HepG2 (cell line): ENCODE results near the gene SNAI1. TPM values are rescaled to one million over a fixed set of nuclear protein-coding genes. Genes with fewer than 3 reads are reported as not detected.
A peak's percentile ranks its signal among the peaks of the same experiment; 100 is the strongest.

Experiments used
- CEBPB ChIP-seq: IDR thresholded peaks from 2 replicates; pipeline ENCODE4 v1.6.1; 2011; ENCODE audit warnings: low read depth, low read length, improper control_type of control experiment, borderline replicate concordance
- CERS6 ChIP-seq: sonication (generic); formaldehyde crosslinking; IDR thresholded peaks from 2 replicates; pipeline ENCODE4 v1.5.0; 2020; ENCODE audit warnings: missing genetic modification reagents
- CHD4 ChIP-seq: fragments of 200-600 bp; sonication (generic); IDR thresholded peaks from 2 replicates; pipeline ENCODE4 v1.7.0; 2017; ENCODE audit warnings: mild to moderate bottlenecking, low read length, borderline replicate concordance
- DZIP1 ChIP-seq: sonication (generic); formaldehyde crosslinking; IDR thresholded peaks from 2 replicates; pipeline ENCODE4 v1.5.0; 2020; ENCODE audit warnings: mild to moderate bottlenecking, missing genetic modification reagents
- ETV5 ChIP-seq: IDR thresholded peaks from 2 replicates; pipeline ENCODE4 v1.6.1; 2018; ENCODE audit warnings: missing biosample characterization, missing genetic modification reagents, inconsistent platforms, borderline replicate concordance
- GTF2F1 ChIP-seq: fragments of 150-350 bp; IDR thresholded peaks from 2 replicates; pipeline ENCODE4 v1.6.1; 2014; ENCODE audit warnings: low read length
- KDM6A ChIP-seq: IDR thresholded peaks from 2 replicates; pipeline ENCODE4 v1.6.1; 2016; ENCODE audit warnings: low read depth
- NR2C2 ChIP-seq: sonication (generic); formaldehyde crosslinking; IDR thresholded peaks from 2 replicates; pipeline ENCODE4 v1.4.0; 2020; ENCODE audit warnings: missing genetic modification reagents, mild to moderate bottlenecking, moderate library complexity, borderline replicate concordance
- PCBP1 ChIP-seq: fragments of 200-400 bp; formaldehyde crosslinking; IDR thresholded peaks from 2 replicates; pipeline ENCODE4 v1.6.1; 2017; ENCODE audit warnings: mild to moderate bottlenecking, low read depth, low read length, borderline replicate concordance
- RORA ChIP-seq: sonication (generic); formaldehyde crosslinking; IDR thresholded peaks from 2 replicates; pipeline ENCODE4 v1.5.0; 2020; ENCODE audit warnings: mild to moderate bottlenecking, missing genetic modification reagents, moderate library complexity
- SNRNP70 ChIP-seq: fragments of 200-400 bp; formaldehyde crosslinking; IDR thresholded peaks from 2 replicates; pipeline ENCODE4 v1.6.1; 2017; ENCODE audit warnings: mild to moderate bottlenecking, low read depth, low read length, moderate library complexity
- SOX5 ChIP-seq: IDR thresholded peaks from 2 replicates; pipeline ENCODE4 v1.6.1; 2016; ENCODE audit warnings: borderline replicate concordance
- SPEN ChIP-seq: sonication (generic); formaldehyde crosslinking; IDR thresholded peaks from 2 replicates; pipeline ENCODE4 v1.5.1; 2020; ENCODE audit warnings: low read depth, mild to moderate bottlenecking, missing genetic modification reagents
- U2AF1 ChIP-seq: fragments of 200-400 bp; formaldehyde crosslinking; optimal IDR thresholded peaks from 2 replicates; pipeline ENCODE3; 2017; ENCODE audit warnings: mild to moderate bottlenecking, low read depth, low read length
- ZBTB20 ChIP-seq: sonication (generic); formaldehyde crosslinking; IDR thresholded peaks from 2 replicates; pipeline ENCODE4 v1.8.1; 2023; ENCODE audit warnings: missing genetic modification reagents, low read depth, mild to moderate bottlenecking, borderline replicate concordance
- ZNF234 ChIP-seq: sonication (generic); formaldehyde crosslinking; conservative IDR thresholded peaks from 2 replicates; pipeline ENCODE4 v1.5.1; 2020; ENCODE audit warnings: mild to moderate bottlenecking, missing genetic modification reagents
- ZNF274 ChIP-seq: sonication (generic); formaldehyde crosslinking; IDR thresholded peaks from 2 replicates; pipeline ENCODE4 v1.5.1; 2020; ENCODE audit warnings: mild to moderate bottlenecking, missing genetic modification reagents
- ZNF275 ChIP-seq: sonication (generic); formaldehyde crosslinking; IDR thresholded peaks from 2 replicates; pipeline ENCODE4 v1.8.0; 2022; ENCODE audit warnings: missing genetic modification reagents, mild to moderate bottlenecking, inconsistent platforms, borderline replicate concordance
- ZNF432 ChIP-seq: sonication (generic); formaldehyde crosslinking; IDR thresholded peaks from 2 replicates; pipeline ENCODE4 v1.5.0; 2020; ENCODE audit warnings: missing genetic modification reagents, mild to moderate bottlenecking, borderline replicate concordance
- ZNF597 ChIP-seq: sonication (generic); formaldehyde crosslinking; IDR thresholded peaks from 2 replicates; pipeline ENCODE4 v1.5.0; 2020; ENCODE audit warnings: missing genetic modification reagents
- ZNF629 ChIP-seq: sonication (generic); formaldehyde crosslinking; conservative IDR thresholded peaks from 2 replicates; pipeline ENCODE4 v1.5.0; 2020; ENCODE audit warnings: missing genetic modification reagents
- ZXDC ChIP-seq: sonication (generic); formaldehyde crosslinking; IDR thresholded peaks from 2 replicates; pipeline ENCODE4 v1.5.0; 2020; ENCODE audit warnings: mild to moderate bottlenecking, missing genetic modification reagents
- polyA plus RNA-seq, 8 experiments: library from polyadenylated mRNA; depleted of rRNA in 3 of 8; stranded (reverse) in 7 of 8; unstranded in 1 of 8; fragments of >200 nt; fragmentation: Illumina TruSeq in 4 of 8; extraction: Trizol in 4 of 8; gene quantifications; 2 replicates each; pipeline versions ENCODE4 v1.2.1 to v1.2.3, GENCODE V29; 2011 to 2016; ENCODE audit warnings: low read depth in 4 of 8, missing spikeins in 1 of 8, mixed read lengths in 1 of 8; ENCODE audit not compliant: insufficient read depth in 1 of 8
- total RNA-seq, 5 experiments: library from RNA; depleted of rRNA; stranded (reverse); fragments of >200 nt; fragmentation: Illumina TruSeq; extraction: Trizol; gene quantifications; 2 replicates each; pipeline ENCODE4 v1.2.3, GENCODE V29; 2016; ENCODE audit warnings: low read depth in 1 of 5

Gene SNAI1
- total and polyA plus RNA-seq, 2 of the 13 experiments (the other 11 are each of a cell fraction or from before 2014, with no cell fraction given), result 1.3 to 1.4 TPM

GRCh38 chr20:49976542-49976941 lies 6.2 kb upstream of the SNAI1 start (continued):
- TF ChIP-seq CERS6 (CRISPR knock-in tag), result no peak
- no peak for TF ChIP-seq ZNF629
- no peak for TF ChIP-seq ZNF234
- no peak for TF ChIP-seq SPEN (CRISPR knock-in tag)
- TF ChIP-seq ZNF275 (CRISPR knock-in tag), result no peak
- 0 out of 2 replicates have a peak, but pooled peaks have one; percentile 19 for TF ChIP-seq ZBTB20 (CRISPR knock-in tag)
- no peak for TF ChIP-seq U2AF1
- TF ChIP-seq CHD4, result no peak
- peak; percentile 65; the same call in 1 of the 2 replicates for TF ChIP-seq NR2C2 (CRISPR knock-in tag)
- no peak for TF ChIP-seq ZNF432
- no peak for TF ChIP-seq ZNF274
- TF ChIP-seq GTF2F1, result no peak
- no peak for TF ChIP-seq CEBPB
- peak; percentile 26; the same call in 1 of the 2 replicates for TF ChIP-seq ETV5 (CRISPR knock-in tag)
- no peak for TF ChIP-seq DZIP1 (CRISPR knock-in tag)
- TF ChIP-seq SOX5 (CRISPR knock-in tag), result peak; percentile 60; the same call in 1 of the 2 replicates
- no peak for TF ChIP-seq PCBP1
- peak; percentile 65; the same call in 1 of the 2 replicates for TF ChIP-seq RORA (CRISPR knock-in tag)
- TF ChIP-seq ZXDC (CRISPR knock-in tag), result no peak
- no peak for TF ChIP-seq SNRNP70
- 0 out of 2 replicates have a peak, but pooled peaks have one; percentile 21 for TF ChIP-seq KDM6A
- TF ChIP-seq ZNF597 (CRISPR knock-in tag), result no peak
